HG02981 (cell line): ENCODE measurements around the gene UBE2Q1.

Source experiments
- ATAC-seq: cut with Tn5 transposase; IDR thresholded peaks from one replicate; pipeline ENCODE4 v1.9.1; 2021; ENCODE audit warnings: mild to moderate bottlenecking, moderate library complexity; ENCODE audit not compliant: unreplicated experiment

Gene UBE2Q1

GRCh38 chr1:154577346-154578057 is 19.0 kb upstream of the UBE2Q1 start:
- no peak for ATAC-seq

GRCh38 chr1:154575951-154576566 is 17.6 kb upstream of the UBE2Q1 start:
- ATAC-seq: no peak

- no peak for ATAC-seq
Measured at GRCh38 chr1:154575147-154575927, 16.9 kb upstream of the UBE2Q1 start.

- no peak for ATAC-seq
Measured at GRCh38 chr1:154574716-154575115, 16.3 kb upstream of the UBE2Q1 start.

GRCh38 chr1:154573168-154573510 is 14.7 kb upstream of the UBE2Q1 start:
- no peak for ATAC-seq

- no peak for ATAC-seq
Measured at GRCh38 chr1:154572468-154573167, 14.2 kb upstream of the UBE2Q1 start.

GRCh38 chr1:154571964-154572288 is 13.5 kb upstream of the UBE2Q1 start:
- ATAC-seq: no peak

GRCh38 chr1:154571244-154571963 is 12.9 kb upstream of the UBE2Q1 start:
- no peak for ATAC-seq

- ATAC-seq: no peak
Measured at GRCh38 chr1:154568157-154568815, 9.8 kb upstream of the UBE2Q1 start.

GRCh38 chr1:154567386-154568156 is 9.1 kb upstream of the UBE2Q1 start, which contains the start of gene CHRNB2:
CHRNB2 (plus strand) TSS chr1:154567778; CDS start chr1:154568045, 267 bp downstream.
- no peak for ATAC-seq

GRCh38 chr1:154565876-154566275 is 7.4 kb upstream of the UBE2Q1 start:
- ATAC-seq: no peak

- ATAC-seq: peak; percentile 28
Measured at GRCh38 chr1:154559466-154560044, 1.1 kb upstream of the UBE2Q1 start.

GRCh38 chr1:154558720-154559465 is 431 bp upstream of the UBE2Q1 start:
- peak; percentile 86 for ATAC-seq

- no peak for ATAC-seq
Measured at GRCh38 chr1:154557248-154557938, 1.1 kb downstream of the UBE2Q1 start.

- ATAC-seq: no peak
Measured at GRCh38 chr1:154556422-154556821, 2.0 kb downstream of the UBE2Q1 start.

GRCh38 chr1:154553056-154554030 is 5.1 kb downstream of the UBE2Q1 start:
- no peak for ATAC-seq

- no peak for ATAC-seq
Measured at GRCh38 chr1:154552036-154552435, 6.4 kb downstream of the UBE2Q1 start.
